Stimulated activated CD8-positive, alpha-beta memory T cell treated with anti-CD3 and anti-CD28 coated beads, Interleukin-7, amount 100 ng/mL, for 1 hour (primary cell): Measurements from ENCODE around the gene LYVE1.
"Not testable (repeated sequence)": the region's sequence is repeated elsewhere in the genome, so short reads cannot be mapped to it uniquely, and the experiment has no call there.

Experiments used
- DNase-seq, 2 donors: peaks; one replicate each; pipeline ENCODE4 v3.0.0-alpha.2; 2020; ENCODE audit warnings: low read depth in 2 of 2

LYVE1 gene, protein sequence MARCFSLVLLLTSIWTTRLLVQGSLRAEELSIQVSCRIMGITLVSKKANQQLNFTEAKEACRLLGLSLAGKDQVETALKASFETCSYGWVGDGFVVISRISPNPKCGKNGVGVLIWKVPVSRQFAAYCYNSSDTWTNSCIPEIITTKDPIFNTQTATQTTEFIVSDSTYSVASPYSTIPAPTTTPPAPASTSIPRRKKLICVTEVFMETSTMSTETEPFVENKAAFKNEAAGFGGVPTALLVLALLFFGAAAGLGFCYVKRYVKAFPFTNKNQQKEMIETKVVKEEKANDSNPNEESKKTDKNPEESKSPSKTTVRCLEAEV

DNA sequence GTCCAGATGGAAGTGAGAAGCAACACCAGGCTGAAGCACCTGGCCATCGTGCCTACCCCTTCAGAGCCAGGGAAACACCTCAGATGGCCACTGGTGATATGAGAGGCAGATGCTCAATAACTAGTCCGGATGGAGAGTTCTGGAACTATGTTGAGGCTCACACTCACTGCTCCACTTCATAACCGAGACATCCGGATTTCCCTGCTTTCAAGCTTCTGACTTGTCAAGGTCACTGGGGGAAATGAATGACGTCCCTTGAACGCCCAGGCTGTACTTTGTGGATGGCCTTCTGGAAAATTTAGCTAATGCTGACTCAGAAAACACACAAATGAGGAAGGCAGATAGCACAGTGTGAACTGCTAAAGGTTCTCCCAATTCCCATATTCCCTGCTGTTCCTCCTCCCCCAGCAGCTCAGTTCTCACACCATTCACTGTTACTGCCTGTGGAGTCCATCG is at the start of gene LYVE1:
Gene LYVE1 (minus strand): TSS at position 180 of the 456 bp plus-strand sequence. CDS start 133 bp downstream, at position 47.
- DNase-seq = no peak

DNA sequence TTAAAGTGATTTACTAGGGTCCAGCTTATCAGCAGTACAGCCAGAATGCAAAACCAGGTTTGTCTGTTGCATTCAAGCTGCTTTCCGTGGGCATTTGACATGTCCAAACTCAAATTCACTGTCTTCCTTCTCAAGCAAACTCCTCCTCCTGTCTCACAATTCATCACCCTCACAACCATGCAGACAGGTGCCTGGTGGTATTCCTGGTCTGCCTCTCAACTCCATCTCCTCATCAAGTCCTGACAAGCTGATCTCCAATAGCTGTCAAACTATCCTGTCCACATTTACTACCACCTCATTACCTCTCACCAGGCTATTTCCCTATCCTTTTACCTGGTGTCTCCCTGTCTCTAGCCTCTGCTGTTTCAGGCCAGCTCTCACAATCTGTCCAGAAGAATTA is 49.1 kb upstream of the LYVE1 start:
- no peak for DNase-seq

DNA sequence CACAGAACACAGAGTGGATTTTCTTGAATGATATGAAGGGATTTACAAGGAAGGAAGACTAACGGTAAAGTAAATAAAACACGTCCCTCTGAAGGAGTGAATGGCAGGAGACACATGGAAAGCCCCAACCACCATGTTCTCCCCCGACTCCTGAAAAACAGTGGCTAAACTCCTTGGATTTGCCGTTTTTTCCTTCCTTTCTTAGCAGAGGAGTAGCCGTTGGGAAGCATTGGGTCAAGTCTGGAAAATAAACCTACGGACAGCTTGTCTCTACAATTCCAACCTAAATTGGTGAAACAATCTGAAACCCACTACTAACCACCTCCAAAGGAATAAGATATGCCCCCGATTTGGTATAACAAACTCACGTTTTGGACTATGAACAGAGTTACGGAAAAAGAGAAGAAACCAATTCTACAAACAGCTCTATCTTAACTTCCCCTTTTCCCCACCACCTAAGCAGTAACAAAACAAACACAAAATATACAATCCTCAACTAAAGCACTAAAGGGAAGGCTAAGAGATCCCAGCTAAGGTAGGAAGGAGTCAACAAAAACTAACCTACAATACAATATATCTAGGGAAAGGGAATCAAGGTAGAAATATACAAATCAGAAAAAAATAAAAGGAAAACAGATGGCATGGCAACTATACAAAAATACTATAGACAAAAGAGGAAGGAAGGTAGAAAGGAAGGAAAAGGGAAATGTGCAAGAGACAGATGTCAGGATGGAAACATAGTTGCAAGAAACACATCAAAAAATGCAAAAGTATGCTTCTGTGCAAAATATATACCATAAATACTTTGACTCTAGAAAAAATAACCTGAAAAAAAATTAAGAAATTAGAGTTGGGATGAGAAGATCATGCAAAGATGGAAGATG is 43.8 kb upstream of the LYVE1 start:
- no peak for DNase-seq

DNA sequence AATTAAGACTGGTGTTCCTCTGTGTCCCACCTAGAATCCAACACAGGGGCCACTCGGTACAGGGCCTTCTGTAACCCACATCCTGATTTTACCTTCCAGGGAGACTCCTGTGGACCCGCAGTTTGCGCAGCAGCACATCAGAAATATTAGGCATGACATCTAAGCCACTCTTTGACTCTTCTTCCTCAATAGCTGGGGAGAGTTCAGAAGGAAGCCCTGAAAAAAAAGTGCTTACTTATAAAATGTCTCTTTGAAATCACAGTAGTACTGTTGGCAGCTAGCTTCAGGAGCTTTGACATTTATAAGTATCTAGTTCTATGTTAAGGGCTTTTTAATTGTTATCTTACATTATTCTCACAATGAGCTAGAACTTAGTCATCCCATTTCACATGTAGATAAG is 41.2 kb upstream of the LYVE1 start:
- DNase-seq = no peak

DNA sequence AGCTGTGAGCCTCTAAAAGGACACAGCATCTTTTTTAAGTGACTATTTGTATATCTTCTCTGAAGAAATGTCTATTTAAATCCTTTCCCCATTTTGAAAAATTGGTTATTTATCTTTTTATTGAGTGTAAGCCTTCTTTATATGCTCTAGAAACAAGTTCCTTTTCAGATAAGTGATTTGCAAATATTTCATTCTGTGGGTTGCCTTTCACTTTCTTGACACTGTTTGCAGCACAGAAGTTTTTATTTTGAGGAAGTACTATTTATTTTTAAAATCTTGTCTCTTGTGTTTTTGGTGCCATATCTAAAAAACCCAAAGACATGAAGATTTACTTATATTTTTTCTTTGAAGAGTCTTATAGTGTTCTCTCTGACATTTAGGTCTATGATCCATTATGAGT is 40.1 kb upstream of the LYVE1 start:
- DNase-seq = no peak

DNA sequence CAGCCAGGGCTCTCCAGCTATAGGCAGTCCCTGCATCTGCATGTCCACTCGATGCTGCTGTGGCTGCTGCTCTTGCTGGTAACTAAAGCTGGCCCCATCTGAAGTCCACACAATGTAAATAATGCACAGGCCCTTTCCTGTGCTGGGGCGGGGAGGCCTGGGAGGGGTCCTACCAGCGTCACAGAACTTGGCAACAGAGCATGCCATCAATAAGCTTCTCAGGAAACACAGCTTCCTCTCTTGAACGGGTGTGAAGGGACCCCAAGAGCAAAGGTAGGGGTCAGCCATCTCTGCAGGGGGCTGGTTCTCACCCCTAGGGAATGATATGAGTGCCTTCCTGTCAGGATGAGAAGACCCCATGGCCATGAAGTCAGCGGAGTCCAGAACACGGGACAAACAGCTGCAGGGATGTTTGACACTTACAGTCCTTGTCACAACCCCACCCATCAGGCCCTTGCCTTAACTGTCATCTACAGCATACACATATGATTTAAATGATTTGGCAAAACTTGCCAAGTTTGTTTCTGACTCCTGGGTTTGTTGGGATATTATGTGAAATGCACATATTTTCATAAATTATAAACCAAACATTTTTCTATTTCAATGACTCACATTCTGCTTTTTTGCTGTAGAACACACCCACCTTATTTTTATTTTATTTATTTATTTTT is 39.1 kb upstream of the LYVE1 start:
- DNase-seq = no peak

DNA sequence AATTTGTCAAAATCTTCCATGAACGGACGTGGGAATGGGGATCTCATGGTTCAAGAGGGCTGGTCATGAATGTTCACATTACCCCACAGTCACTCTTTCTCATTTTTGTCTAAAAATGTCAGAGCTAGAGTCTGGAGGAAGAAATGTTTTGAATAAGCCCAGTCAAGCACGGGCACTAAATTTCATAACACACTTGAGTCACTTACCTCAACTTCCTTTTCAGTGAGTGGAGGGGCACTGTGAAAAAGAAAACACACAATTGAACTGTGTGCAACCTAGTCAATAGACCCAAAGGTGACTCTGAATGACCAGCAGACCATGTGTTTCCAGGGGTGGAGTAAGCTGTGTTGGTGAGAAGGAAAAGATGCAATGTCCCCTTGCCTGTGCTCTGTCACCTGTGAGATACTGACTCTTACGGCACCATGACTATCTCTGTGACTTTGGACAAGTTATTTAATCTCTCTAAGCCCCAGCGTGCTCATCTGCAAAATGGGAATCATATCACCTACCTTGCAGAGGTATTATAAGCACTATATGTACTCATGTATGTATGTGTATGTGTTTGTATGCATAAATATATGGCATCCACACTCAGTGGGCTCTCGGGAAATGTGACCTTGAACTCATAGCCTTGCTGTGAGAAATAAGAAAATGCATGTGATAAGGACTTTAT is 38.2 kb upstream of the LYVE1 start:
- no peak for DNase-seq

DNA sequence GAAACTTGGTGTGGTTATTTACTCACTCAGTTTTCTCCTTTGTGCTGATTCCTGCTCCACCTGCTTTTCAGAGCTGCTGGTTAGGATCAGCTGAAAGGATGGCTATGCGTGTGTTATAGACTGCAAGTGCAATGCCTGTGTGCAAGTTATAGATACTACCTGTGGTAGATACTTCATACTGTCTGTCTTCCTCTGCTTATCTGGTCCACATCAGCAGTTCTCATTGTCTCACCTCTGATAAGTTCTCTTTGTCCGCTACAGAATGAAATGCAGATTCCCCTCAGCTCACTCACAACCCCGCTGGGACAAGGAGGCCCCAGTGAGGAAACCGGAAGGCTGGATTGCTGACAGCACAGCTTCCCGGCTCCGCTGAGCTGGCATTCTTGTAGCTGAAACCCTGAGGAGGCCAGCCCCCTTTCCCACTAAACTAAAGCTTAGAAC is 37.5 kb upstream of the LYVE1 start:
- DNase-seq = no peak

DNA sequence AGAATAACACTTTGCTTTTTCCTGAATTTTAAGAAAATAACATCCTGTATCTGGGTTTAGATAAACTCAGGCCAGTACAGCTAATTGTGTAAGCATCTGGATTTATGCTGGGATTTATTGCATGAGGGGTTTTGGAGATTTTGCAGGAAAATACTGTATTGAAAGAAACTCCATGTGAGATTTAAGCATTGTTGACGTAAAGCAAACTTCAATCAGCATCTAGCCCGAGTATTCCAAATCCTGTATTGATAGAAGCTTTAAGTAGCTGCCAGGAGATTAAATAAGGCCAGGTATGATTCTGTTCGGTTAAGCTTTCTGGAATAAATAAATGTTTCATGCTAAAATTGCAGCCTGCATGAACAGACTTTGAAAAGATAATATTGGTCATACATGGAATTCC is 36.3 kb upstream of the LYVE1 start:
- no peak for DNase-seq

DNA sequence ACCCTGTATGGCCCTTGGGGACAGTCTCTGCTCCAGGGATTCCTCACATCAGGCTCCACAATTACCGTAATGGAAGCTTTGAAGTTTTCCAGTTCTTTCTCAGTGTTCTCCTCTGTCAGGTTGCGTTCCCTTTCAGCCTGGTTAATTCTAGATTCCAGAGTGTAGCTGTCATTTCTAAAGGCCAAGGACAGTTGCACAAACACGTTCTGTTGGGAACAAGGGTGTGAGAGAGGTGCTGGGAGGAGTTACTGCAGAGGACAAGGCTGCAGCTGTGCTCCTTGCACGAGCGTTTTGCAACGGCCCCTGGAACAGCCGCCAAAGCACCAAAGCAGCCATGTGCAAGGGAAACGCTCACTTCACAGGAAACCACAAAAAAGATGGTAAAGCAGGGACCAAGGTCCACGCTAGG is 35.9 kb upstream of the LYVE1 start:
- DNase-seq = no peak

DNA sequence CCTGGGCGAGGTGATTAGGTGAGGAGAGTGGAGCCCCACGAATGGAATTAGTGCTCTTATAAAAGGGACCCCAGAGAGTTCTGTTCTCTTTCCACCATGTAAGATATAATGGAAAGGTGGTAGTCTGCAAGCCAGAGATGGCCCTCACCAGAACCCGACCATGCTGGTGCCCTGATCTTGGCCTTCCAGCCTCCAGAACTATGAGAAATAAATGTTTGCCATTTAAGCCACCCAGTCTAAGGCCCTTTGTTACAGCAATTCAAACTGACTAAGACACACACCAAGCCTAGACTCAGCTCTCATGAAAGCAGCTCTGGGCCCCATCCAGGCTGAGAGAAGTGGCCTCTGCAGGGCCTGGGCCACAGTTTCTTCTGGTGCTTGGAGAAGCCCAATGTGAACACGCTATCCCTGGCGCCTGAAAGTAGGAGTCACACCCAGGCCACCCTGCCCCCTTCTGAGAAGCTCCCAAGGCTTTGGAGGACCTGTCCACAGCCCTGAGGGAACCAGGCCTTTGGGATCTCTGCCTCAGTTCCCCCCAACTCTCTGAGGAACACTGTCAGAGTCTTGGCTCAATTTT is 35.3 kb upstream of the LYVE1 start:
- no peak for DNase-seq

DNA sequence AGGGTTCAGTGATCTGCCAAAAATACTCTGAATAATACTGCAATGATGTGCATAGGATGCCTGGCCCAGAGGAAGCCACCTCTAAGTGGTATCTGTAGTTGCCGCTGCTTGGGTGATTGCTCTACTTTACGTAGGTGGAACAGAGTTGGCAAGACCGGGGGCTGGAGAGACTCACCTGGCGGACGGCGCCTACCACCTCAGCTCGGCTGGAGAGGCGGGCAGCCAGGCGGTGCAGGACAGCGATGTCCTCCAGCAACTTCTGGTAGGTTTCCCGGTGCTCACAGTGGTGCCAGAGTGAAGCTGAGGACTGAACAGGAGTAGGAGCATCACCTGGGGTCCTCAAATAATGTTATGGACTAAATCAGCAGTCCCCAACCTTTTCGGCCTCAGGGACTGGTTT is 34.5 kb upstream of the LYVE1 start:
- DNase-seq = no peak

DNA sequence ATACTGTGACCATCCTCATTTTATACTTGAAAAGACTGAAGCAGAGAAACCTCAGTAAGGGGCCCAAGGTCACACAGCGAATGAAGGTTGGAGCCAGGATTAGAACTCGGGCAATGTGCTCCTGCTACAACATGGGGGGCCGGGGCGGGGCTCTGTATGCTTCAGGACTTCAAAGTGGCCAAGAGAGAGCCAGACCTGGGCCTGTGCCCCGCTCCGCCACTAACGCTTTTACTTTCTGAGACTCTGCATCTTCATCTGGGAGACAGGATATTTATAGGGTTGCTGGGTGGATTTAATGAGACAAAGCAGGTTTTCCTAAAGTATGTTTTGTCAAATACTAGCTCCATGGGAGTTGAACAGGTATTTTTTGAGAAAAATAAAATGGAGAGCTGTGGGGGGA is 33.9 kb upstream of the LYVE1 start:
- DNase-seq = no peak

DNA sequence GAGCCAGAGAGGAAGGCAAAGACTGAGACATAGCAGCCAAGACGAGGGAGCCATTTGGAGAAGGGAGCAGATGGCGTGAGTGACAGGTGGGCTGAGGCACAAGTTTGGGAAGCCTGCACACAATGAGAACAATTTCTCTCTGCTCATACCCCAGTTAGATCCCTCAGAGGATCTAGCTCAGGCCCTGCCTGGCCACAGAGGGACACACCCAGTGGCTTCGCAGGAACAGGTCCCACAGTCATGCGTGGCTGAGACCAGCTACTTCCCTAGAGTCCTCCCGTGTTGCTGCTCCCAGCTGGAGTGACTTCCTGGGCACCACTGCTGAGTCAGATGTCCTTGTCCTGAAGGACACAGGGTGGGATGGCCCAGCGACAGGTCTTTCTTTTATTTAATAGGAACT is 33.4 kb upstream of the LYVE1 start:
- DNase-seq = no peak

DNA sequence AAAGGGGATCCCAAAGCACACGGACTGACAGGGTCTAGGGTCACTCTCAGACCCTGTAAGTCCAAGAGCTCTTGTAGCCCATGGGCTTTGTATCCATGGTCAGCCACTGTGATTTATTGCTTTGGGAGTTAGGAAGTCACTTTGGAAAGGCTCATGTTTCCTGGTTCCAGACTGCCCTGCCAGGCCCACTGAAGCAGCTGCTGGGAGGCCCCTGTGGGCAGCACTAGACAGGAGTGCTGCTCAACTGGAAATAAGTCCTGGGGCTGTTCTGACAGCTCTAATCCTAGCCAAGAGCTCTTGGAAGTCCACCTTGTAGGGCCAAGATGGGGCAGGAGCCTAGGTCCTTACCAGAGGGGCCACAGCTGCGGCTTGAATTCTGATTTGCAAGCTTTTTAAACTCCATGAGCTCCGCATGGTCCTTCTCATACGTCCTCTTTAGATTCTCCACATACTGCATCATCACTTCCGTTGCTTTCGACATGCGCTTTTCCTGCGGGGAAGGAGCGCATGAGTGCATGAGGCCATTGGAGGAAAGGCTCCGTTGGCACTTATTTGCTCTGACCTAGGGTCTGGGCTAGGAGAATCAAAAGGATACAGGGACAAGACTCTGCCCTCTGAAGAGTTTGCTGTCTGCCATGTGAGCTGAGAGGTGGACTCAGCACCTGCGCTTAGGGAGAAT is 32.2 kb upstream of the LYVE1 start:
- no peak for DNase-seq

DNA sequence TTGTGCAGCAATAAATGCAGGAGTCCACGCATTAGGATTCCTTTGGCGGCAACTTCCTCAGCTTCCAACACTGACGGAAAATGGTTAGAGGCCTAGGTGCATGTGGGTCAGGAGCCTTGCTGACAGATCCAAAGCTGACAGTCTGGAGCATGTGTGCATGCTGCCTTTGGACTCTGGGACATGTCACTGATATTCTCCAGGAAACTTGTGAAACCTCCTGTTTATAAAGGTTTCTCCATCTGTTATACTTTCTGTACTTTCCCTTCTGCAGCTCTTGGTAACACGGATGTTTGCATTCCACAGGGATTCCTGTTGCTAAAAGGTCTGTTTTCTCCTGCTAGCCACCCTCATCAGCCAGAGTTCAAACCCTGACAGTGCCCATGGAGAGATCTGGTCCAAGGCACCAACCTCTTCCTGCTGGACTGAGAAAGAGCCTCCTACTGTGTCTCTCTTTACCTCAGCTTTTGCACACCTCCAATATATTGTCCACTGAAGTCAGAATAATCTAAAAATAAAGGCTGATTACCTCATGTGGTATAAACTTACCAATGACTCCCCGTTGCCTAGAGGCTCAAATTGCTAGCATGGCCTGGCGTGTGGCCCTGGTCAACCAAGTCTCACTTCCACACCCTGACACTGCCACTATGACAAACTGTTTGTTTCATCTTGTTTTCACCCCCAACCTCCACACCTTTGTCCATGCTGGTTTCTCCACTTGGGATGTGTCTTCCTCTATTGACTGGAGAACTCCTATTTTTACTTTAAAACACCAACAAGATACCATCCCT is 31.1 kb upstream of the LYVE1 start:
- DNase-seq = no peak

DNA sequence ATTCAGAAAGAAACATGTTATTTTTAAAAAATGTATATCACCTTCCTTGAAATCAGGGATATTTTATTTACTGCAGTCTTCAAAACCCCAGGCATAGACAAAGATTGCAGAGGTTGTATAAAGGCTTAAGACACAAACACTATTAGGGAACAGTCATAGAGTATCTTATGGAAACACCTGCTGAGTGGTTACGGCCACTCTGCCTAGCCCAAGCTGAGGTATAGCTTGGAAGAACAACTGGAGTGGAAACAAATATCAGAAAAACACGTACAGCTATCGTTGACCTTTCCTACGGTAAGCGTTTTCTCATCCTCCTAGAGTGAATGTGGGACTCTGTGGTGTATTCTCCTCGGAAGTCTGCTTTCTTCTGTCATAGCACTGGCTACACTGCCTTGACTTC is 30.4 kb upstream of the LYVE1 start:
- no peak for DNase-seq

DNA sequence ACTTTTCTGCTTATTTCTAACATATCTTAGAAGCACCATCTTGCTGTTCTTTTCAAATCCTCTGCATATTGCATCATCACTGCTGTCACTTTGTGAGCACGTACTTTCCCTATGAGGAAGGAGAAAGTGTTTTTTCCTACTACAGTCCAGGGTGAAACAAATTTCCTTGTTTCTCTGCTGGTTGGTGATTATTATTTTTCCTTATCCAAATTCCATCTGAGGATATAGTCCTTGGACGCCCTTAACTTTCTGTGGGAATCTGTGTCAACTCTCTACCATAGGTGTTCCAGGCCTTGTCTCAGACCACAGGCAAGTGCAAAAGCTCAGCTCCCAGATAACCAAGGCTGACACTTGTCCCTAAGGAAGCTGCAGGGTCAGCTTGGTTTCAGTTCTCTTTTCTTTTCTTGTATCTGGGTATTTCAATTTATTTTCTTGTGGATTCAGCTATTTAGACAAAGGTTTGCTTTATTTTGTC is 29.4 kb upstream of the LYVE1 start:
- DNase-seq = no peak

DNA sequence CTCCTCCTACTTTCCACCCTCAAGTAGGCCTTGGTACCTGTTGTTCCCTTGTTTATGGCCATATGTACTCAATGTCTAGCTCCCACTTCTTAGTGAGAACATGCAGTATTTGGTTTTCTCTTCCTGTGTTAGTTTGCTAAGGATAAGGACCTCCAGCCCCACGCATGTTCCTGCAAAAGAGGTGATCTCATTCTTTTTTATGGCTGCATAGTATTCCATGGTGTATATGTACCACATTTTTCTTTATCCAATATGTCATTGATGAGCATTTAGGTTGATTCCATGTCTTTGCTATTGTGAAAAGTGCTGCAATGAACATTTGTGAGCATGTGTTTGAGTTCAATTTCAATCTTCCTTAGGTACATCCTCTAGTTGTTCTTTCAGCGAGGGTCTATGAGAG is 27.4 kb upstream of the LYVE1 start:
- not testable (repeated sequence) for DNase-seq

DNA sequence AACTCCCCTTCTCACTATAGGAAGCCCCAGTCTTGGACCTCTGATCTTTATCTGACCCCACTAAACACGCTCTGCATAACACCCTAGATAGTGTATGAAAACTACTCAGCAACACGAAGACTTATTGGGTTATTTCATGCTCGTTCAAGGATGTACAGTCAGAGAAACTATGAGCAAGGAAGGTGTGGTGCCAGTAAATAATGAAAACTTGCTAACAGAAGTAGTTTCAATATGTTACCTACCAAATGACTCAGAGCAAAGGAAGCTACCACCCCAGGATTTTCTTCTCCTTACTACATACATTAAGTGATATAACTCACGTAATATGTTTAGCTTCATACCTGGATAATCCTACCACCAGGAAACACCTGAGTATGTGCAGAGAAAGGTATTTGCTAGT is 25.9 kb upstream of the LYVE1 start:
- no peak for DNase-seq
